Inflammatory macrophage (primary cell): ENCODE measurements around the gene LPIN3.

Experiments
- DNase-seq, 2 donors: peaks; one replicate each; pipeline ENCODE4 v3.0.0-alpha.2; 2020 to 2022

Gene LPIN3

DNA sequence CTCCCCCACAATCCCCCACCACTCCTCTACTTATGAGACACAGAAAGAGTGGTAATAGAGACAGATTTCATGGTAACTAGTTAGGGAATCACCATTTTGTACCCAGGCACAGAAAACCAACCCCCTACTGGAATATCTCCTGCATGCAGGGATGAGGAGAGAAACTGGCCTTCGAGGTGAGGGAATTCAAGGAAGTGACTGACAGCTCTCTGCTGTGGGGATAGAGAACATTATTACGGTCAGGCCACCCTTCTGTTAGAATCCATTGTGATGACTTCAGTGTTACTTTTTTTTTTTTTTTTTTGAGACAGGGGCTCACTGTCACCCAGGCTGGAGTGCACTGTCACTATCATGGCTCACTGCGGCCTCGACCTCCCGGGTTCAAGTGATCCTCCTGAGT, 13.4 kb upstream of the LPIN3 start:
- DNase-seq = no peak

DNA sequence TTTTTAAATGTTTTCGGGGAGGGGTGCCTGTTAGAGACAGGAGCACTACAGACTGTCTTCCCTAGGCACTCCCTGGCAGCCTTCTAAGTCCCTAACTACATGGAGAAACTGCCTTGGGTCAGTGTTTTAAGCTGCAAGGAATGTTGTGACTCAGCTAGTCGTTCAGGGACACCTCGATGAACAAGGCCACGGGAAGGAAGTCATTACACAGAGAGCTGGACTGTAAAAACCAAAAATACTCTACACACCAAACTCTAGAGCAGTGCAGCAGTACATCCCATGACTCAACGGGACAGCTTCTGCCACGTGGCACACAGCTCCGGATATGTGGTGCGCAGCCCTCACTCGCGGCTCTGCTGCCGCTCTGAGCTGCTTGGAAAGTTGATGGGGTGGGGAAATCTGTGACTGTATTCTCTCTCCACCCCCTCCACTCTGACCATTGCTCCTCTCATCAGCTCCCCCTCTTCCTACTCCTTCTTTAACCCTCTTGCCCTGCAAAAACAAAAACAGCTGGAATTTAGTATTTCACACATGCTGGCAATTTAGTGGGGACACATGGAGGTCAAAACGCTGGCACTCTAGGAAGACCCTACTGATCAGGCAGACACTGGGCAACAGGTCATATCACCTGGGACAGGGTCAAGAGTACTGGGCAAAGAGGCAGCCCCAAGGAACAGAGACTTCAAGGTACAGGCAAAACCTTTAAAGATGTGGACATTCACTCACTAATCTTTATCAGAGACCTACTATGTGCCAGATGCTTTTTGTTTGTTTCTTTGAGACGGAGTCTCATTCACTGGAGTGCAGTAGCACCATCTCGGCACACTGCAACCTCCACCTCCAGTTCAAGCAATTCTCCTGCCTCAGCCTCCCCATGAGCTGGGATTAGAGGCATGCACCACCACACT, 10.9 kb upstream of the LPIN3 start:
- peak; percentile 73 to 82 for DNase-seq

DNA sequence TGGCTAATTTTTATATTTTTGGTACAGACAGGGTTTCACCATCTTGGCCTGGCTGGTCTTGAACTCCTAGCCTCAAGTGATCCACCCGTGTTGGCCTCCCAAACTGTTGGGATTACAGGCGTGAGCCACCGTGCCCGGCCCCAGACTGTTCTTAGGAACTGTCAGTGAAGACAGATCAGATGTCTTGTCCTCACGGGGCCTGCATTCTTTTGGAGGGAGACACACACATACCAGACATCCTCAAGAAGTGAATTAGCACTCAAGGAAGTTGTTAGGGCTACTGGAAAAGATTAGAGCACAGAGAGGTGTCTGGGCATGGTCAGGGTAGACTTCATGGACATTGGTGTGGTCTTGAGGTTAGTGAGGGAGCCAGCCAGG, 10.3 kb upstream of the LPIN3 start:
- no peak for DNase-seq

DNA sequence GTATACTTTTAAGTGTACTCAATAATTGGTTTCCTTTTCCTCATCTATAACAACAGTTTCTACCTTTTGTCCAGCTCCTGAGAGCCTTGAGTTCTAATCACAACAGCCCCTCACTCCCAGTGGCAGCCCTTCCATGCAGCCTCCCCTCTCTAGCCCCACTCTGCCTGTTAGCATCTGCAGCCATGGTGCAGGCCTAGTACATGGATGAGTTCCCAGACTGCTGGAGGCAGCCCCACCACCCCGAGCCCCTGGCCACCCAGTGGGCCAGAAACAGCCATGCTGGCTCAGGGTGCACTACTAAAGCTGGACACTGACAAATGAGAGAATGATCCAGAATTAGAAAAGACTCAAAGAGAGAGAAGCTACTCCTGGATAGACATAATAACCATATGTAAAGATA, 9.7 kb upstream of the LPIN3 start:
- DNase-seq = no peak

DNA sequence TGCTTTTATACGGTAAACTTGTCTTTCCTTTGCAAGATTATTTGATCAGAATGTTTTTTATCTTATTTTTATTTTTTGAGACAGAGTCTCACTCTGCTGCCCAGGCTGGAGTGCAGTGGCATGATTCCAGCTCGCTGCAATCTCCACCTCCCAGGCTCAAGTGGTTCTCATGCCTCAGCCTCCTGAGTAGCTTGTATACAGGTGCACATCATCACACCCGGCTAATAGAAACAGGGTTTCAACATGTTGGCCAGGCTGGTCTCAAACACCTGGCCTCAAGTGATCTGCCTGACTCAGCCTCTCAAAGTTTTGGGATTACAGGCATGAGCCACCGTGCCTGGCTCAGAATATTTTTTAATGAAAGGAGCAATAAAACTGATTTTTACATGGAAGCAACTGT, 8.9 kb upstream of the LPIN3 start:
- no peak for DNase-seq

DNA sequence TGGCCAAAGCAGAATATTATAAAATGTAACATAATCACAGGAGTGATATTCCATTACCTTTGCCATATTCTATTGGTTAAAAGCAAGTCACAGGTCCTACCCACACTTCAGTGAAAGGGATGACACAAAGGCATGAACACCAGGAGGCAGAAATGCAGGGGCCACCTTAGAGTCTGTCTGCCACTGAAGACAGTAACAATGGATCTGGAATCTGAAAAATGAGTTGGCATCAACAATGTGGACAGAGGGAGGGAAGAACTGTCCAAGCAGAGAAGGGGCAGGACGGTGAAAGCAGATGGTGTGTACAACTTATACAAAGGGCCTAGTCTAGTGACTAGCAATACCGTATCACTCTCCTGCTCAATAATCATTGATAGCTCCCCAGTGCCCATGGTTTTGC, 6.6 kb upstream of the LPIN3 start:
- DNase-seq = no peak

DNA sequence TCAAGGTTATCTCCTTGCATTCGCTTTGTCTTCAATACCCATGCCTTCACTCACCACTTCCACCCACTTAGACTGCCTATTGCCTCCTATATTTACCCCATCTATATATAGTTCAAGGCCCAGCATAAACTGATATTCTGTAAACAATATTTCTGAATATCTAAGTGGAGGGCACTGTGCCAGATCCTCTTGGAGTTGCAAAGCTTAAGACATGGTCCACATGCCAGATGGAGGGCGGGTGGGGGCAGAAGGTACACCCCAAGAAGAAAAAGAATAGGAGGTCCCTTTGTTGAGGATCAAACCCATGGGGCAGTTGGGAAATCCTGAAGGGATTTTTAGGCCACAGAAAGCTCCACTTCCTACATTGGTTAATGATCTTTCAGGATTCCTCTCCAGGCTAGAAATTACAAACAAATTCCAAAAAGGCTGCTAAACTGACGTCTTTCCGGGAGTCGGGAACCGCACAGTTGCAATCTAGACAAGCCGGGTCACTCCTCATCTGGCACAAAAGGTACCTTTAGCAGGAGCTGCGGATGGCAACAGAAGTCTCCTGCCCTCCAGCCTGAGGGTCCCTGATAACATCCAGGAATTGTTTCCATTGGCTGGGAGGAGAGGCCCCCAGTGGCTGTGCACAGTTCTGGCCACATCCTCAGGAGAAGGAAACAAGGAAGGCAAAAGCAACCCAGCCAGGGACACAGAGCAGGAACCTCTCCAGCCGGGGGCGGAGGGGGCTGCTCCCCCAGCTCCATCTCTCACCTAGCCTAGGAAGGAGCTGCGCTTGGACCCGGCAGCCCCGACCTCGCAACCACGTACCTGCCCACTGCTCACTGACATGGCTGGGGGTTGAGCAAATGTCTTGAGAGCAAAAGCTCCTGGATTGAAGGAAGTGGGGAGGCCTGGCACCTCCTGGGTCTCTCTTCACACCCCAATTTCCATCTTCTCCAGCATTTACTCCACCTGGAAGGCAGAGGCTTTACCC, 5.9 kb upstream of the LPIN3 start:
- no peak for DNase-seq

DNA sequence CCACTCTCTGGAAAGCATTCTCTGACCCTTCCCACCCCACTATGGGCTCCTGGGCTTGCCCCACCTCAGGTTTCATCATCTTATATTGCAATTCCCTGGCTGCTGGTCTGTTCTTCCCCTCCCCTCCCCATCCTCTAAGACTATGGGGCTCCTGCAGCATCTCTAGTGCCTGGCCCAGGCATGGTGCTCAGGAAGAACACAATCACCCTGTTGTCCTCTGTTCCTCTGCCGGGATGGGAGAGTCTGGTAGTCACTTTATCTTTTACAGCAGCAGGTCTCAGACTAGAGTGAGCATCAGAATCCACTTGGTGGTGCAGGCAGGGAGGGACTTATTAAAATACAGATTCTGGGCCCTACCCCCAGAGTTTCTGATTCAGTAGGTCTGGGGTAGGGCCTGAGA, 5.0 kb upstream of the LPIN3 start:
- DNase-seq = no peak

DNA sequence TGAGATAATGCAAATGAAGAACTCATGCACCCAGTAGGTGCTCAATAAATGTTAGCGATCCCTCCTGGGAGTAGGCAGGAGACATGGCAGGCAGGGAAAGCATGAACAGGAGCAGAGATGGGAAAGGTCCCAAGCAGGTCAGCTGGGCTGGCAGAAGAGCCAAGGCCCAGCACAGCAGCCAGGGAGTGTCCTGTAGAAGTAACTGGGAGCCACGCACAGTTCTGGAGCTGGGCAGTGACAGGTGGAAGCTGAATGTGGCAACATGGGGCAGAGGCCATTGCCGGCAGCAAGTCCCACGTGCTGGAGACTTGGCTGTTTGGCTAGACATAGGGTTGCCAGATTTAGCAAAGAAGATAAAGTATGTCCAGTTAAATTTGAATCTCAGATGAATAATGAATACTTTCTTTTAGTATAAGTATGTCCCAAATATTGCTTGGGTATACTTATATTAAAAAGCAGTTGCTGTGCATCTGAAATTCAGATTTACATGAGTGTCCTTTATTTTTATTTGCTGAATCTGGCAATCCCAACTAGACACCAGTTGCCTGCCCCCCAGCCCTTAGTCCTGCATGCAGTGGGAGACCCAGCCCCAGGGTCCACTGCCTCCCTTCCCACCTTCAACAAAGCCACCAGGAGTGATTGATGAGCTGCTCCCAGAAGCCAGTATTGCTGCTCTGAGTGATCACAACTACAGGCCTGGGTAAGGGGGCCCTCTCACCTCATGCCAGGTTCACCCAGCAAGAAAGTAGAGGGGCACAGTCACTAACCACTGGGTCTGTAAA, 3.7 kb upstream of the LPIN3 start:
- no peak for DNase-seq

DNA sequence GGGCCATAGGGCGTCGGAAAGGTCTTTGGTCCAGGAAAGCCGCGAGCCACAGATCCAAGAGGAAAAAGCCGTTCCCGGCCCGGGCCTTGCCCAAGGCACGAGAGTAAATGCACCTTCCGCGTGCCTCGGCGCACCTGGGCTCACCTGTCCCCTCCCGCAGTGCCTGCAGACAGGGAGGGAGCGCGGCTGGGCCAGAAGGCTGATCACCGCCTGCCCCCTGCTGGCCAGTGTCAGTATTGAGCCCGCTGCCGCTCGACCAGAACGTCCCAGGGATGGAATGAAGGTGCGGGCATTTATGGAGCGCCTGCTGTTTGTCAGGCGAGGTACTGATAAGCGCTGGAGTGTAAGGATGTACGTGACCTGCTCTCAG, 679 bp upstream of the LPIN3 start:
- DNase-seq = peak; percentile 65 to 75

DNA sequence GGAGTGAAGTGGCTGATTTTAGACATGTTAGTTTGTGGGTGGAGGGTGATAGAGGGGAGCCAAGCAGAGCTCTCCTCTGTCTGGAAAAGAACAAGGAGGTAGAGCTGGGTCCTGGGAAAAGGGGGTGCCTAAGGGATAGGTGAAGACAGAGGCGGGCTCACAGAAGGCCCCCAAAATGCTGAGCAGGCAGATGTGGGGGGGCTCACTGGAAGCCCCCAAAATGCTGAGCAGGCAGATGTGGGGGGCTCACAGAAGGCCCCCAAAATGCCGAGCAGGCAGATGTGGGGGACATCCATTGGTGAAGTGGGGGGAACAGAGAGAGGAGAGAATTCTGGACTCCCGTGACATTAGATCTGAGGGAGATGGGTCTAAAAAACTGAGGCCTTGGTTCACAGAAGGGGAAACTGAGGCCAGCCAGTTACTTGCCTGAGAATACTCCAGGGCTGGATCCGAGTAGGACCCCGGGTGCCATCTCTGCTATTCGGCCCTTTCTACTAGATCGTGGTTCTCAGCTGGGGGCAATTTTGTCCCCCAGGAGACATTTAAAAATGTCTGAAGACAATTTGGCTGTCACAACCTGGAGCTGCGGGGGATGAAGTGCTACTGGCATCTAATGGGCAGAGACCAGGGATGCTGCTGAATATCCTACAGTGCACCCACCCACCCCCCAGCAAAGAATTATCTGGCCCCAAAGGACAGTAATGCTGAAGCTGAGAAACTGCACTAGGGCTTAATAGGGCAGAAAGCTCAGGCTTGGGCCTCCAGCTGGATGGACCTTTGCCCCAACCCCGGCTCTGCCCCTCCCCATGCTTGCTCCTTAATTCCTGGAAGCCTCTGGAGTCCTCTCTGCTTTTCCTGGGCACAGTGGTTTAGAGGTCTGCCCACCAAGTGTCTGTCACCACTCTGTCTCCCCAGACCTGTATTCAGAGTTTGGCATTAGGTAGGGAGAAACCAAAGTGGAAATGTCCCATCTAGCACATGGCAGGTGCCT, 2.1 kb downstream of the LPIN3 start:
- no peak for DNase-seq

DNA sequence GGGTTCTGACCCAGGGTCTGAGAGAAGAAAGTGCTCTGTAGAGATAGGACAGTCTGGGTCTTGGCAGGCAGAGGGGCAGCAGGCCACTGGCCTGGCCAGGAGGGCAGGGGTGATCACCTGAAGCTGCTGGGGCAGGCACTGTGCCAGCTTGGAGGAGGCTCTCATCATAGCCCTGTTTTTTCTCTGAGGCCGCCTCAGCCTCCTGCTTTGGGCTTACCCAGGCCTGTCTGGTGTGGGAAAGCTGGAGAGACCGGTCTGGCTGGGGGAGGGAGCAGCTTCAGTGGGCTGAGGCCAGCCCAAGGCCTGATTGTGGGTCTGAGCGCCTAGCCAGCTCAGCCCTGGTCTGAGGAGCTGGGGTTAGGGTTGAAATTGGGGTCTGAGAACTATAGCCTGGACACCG, 3.9 kb downstream of the LPIN3 start:
- DNase-seq = no peak

DNA sequence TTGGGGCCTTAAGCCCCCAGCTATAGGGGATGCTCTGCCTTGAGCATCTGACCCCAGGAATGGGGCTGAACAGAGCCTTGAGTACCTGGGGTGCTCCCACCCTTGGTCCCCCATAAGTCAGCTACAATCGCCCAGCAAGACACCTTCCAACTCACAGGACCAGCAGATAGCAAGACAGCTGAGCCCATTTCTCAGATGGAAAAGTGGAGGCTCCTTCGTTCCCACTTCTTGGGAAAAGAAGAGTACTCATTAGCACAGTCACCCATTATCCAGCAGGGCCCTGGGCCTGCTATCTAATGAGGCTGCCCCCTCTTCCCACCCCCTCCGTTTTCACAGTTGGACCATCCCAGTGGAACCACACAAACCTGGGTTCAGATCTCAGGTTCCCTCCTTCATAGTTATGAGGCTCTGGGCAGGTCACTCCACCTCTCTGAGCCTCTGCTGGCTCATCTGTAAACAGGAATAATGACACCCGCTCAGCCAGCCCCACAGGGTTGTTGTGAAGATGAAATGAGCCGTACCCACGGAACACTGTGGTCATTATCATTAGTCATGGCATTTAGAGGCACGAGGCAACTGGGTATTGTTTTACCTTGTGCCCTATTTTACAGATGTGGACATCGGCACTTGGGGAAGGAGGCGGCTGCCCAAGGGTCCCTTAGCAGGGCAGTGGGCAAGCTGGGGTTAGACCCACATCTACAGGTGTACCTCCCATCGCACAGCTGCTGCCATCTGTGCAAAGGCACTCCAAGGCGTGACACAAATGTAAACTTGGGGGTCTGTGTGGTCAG, 4.5 kb downstream of the LPIN3 start:
- DNase-seq = no peak

DNA sequence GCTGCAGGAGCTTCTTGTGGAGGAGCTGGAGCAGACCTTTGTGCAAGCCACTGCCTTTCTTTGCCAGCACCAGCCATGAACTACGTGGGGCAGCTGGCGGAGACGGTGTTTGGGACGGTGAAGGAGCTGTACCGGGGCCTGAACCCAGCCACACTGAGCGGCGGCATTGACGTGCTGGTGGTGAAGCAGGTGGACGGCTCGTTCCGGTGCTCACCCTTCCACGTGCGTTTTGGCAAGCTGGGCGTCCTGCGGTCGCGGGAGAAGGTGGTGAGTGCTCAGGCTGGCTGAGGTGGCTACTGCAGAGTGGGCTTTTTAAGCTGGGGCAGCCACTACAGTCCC, 5.1 kb downstream of the LPIN3 start:
- no peak for DNase-seq

DNA sequence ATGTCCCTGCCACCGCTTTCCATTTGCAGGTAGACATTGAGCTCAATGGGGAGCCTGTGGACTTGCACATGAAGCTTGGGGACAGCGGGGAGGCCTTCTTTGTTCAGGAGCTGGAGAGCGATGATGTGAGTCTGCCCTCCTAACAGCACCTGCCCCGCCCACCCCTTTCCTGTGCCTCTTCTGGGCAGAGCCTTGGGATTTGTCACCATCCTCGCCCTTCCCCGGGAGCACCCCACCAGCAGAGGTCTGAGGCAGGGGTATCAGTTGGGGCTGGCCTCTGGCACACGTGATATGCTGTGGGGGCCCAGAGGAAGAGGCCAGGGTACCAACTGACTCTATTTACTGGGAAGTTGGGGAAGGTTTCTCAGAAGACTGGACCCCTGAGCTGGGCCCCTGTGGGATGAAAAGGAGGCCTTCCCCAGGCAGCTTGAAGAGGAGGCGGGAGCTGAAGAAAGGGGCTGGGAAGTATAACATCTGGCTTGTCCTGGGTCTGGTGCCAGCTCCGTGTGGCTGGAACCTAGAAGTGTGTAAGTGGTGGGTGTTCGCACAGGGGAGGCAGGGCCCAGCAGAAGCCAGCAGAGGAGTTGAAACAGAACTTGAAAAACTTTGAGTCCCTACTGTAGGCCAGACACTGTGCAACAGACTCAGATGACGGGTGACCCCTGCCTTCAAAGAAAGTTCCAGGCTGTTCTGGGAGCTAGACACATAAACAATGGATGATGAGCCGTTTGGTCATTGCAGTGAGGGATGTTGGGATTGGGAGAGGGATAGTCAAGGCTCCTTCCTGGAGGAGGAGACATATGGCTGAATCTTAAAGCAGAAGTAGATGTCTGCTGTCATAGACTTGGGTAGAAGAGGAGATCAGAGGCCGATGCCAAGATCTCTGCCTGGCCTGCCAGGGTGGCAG, 7.2 kb downstream of the LPIN3 start:
- no peak for DNase-seq

DNA sequence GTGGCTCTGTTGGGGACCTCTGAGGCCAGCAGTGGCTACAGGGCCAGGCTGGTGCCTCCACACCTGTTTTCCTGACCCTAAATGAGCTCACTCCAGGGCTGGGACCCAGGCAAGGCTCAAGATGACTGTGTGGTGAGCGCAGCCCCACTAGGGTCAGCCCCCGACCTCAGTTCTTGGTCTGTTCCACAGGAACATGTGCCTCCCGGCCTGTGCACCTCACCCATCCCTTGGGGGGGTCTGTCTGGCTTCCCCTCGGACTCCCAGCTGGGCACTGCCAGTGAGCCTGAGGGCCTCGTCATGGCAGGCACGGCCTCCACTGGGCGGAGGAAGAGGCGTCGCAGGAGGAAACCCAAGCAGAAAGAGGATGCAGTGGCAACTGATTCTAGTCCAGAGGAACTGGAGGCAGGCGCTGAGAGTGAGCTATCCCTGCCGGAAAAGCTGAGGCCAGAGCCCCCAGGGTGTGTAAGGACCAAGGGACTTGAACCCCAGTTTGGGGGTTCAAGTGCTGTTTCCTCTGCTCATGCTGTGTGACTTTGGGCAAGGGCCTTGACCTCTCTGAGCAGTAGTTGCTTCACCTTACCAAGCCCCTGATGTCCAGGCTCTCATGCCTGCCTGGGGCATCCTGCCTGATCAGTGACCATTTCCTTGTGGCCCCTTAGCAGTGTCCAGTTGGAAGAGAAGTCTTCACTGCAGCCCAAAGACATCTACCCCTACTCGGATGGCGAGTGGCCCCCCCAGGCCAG, 8.0 kb downstream of the LPIN3 start:
- no peak for DNase-seq

DNA sequence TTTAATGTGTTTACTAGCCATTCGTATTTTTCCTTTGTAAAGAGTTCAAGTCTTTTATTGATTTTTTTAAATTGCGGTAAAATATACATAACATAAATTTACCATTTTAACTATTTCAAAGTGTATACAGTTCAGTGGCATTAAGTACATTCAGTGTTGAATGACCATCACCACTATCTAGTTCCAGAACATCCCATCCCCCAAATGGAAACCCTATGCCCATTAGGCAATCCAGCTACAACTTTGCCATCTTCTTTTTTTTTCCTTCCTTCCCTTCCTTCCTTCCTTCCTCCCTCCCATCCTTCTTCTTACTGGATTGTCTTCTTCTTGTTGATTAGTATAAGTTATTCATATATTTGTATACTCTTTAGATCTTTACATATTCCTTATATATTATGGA, 8.6 kb downstream of the LPIN3 start:
- DNase-seq = no peak

DNA sequence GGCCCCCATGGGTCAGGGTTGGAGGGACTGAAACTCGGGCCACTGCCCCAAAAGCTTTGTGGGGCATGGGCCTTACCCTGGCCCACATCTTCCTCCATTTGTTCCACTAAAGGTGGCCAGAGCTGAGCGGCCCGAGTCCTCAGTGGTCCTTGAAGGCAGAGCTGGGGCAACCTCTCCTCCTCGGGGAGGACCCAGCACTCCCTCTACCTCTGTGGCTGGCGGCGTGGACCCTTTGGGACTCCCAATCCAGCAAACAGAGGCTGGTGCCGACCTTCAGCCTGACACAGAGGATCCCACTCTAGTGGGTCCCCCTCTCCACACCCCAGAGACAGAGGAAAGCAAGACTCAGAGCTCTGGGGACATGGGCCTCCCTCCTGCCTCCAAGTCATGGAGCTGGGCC, 9.3 kb downstream of the LPIN3 start:
- DNase-seq = no peak

DNA sequence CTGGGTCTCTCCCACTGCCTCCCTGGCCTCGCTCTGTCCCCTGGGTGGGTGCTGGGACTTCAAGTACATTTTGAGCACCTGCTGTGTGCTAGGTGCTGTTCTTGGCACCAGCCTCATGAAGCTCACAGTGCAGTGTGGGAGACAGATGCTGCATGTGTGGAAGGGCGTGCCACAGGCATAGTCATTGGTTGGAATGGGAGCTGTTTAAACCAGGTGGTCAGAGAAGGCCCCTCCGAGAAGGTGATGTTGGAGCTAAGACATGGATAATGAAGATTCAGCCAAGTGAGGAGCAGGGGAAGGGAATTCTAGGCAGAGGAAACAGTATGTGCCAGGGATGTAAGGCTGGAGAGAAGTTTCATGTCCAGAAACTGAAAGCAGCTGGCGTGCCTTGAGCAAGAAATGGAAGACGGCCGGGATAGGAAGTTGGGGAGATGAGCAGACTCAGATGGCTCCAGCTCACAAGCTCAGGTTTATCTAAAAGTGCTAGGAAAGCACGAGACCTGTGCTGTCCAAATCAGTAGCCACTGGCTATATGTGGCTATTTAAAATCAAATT, 9.9 kb downstream of the LPIN3 start:
- DNase-seq = no peak
